ENCODE data around the gene SMYD4.
A peak's percentile ranks its signal among the peaks of the same experiment; 100 is the strongest.

The SMYD4 gene

GRCh38 chr17:1829592-1830257 lies at the start of gene SMYD4, which contains the start of gene RPA1:
Gene SMYD4, minus strand, starts transcription at chr17:1829902. Its CDS starts 1,908 bp downstream, at chr17:1827994.
Gene RPA1, plus strand, starts transcription at chr17:1830005. Its CDS starts 89 bp downstream, at chr17:1830094.
- Histone ChIP-seq H3K36me3 (ENCODE audit: insufficient read depth) (no peaks in the 10 kb centered on the region), H3K27ac (no peak within 1 kb of the TSS; the same call in 1 of the 2 replicates), H2AFZ (ENCODE audit: low read depth) (peak within 1 kb of the TSS; percentile 66; the same call in 1 of the 2 replicates), H3K9ac (peak within 1 kb of the TSS; percentile 41; the same call in 1 of the 2 replicates), H3K4me2 (peak within 1 kb of the TSS; percentile 93), H3K4me1 (ENCODE audit: low read depth, poor library complexity, severe bottlenecking) (peaks cover 38% of the 10 kb centered on the region), H3K79me2 (ENCODE audit: insufficient read depth, low read depth) (peaks cover 20% of the 10 kb centered on the region; the same call in 1 of the 2 replicates), H4K20me1 (ENCODE audit: insufficient read depth) (no peaks in the 10 kb centered on the region), H3K4me3 (IDR thresholded peaks at IDR 0.05; ENCODE audit: insufficient read depth, low read depth, low read length) (no peak within 1 kb of the TSS), H3K27me3 (ENCODE audit: insufficient read depth, low read depth) (no peaks in the 10 kb centered on the region)
- TF ChIP-seq CTCF (conservative IDR thresholded peaks at IDR 0.05; ENCODE audit: low read depth, low read length), result no peak

- no peak overlapping the region for H3K4me3 ChIP-seq (IDR thresholded peaks at IDR 0.05; ENCODE audit: insufficient read depth, low read depth, low read length)
- no peaks in the 10 kb centered on the region for H3K79me2 ChIP-seq (ENCODE audit: insufficient read depth, low read depth)
- no peak overlapping the region for H3K9ac ChIP-seq
- H3K4me2 ChIP-seq, result no peak overlapping the region
- H3K27ac ChIP-seq, result no peak overlapping the region
- no peaks in the 10 kb centered on the region for H3K27me3 ChIP-seq (ENCODE audit: insufficient read depth, low read depth)
- H4K20me1 ChIP-seq (ENCODE audit: insufficient read depth), result no peaks in the 10 kb centered on the region
- no peak for TF ChIP-seq CTCF (conservative IDR thresholded peaks at IDR 0.05; ENCODE audit: low read depth, low read length)
- peaks cover under 1% of the 10 kb centered on the region for H3K4me1 ChIP-seq (ENCODE audit: low read depth, poor library complexity, severe bottlenecking)
- H2AFZ ChIP-seq (ENCODE audit: low read depth), result no peak overlapping the region
- no peaks in the 10 kb centered on the region for H3K36me3 ChIP-seq (ENCODE audit: insufficient read depth)
These were observed 48.9 kb upstream of the SMYD4 start for GRCh38 chr17:1878419-1879121.

GRCh38 chr17:1875597-1875996 lies 45.9 kb upstream of the SMYD4 start:
- Histone ChIP-seq H3K27ac (no peak overlapping the region), H4K20me1 (ENCODE audit: insufficient read depth) (no peaks in the 10 kb centered on the region), H3K4me1 (ENCODE audit: low read depth, poor library complexity, severe bottlenecking) (peaks cover 30% of the 10 kb centered on the region), H3K9ac (no peak overlapping the region), H3K4me3 (IDR thresholded peaks at IDR 0.05; ENCODE audit: insufficient read depth, low read depth, low read length) (no peak overlapping the region), H3K79me2 (ENCODE audit: insufficient read depth, low read depth) (no peaks in the 10 kb centered on the region), H3K27me3 (ENCODE audit: insufficient read depth, low read depth) (no peaks in the 10 kb centered on the region), H3K4me2 (no peak overlapping the region), H3K36me3 (ENCODE audit: insufficient read depth) (no peaks in the 10 kb centered on the region), H2AFZ (ENCODE audit: low read depth) (no peak overlapping the region)
- TF ChIP-seq CTCF (conservative IDR thresholded peaks at IDR 0.05; ENCODE audit: low read depth, low read length), result no peak

GRCh38 chr17:1873418-1873817 lies 43.7 kb upstream of the SMYD4 start:
- no peak overlapping the region for H2AFZ ChIP-seq (ENCODE audit: low read depth)
- H3K4me1 ChIP-seq (ENCODE audit: low read depth, poor library complexity, severe bottlenecking), result peaks cover 50% of the 10 kb centered on the region
- no peak for TF ChIP-seq CTCF (conservative IDR thresholded peaks at IDR 0.05; ENCODE audit: low read depth, low read length)
- no peak overlapping the region for H3K4me3 ChIP-seq (IDR thresholded peaks at IDR 0.05; ENCODE audit: insufficient read depth, low read depth, low read length)
- H4K20me1 ChIP-seq (ENCODE audit: insufficient read depth), result no peaks in the 10 kb centered on the region
- H3K36me3 ChIP-seq (ENCODE audit: insufficient read depth), result no peaks in the 10 kb centered on the region
- H3K27ac ChIP-seq, result no peak overlapping the region
- H3K79me2 ChIP-seq (ENCODE audit: insufficient read depth, low read depth), result no peaks in the 10 kb centered on the region
- H3K27me3 ChIP-seq (ENCODE audit: insufficient read depth, low read depth), result no peaks in the 10 kb centered on the region
- no peak overlapping the region for H3K9ac ChIP-seq
- no peak overlapping the region for H3K4me2 ChIP-seq

Measured in KMS-11 (cell line).